PC-3 (cell line): ENCODE data around the gene LRRC75A. TPM values are rescaled to one million over a fixed set of nuclear protein-coding genes. Genes with fewer than 3 reads are reported as not detected.

Experiments used
- ATAC-seq: fragments of 200-7000 bp; cut with Tn5 transposase; 2 replicates; pipeline ENCODE4 v1.9.1; 2020; ENCODE audit warnings: mild to moderate bottlenecking, moderate library complexity
- BruUV-seq: library from RNA; stranded (reverse); fragments of 400-500 nt; replicated peaks from 2 replicates; lab custom pipeline; 2021; lab: Mats Ljungman, UMichigan
- CTCF ChIA-PET: fragments of 300-600 bp; sonication (Branson Sonifier 250); formaldehyde crosslinking; loops from one replicate; lab custom pipeline; 2022; ENCODE audit warnings: antibody characterized with exemption; lab: Charles Lee
- POLR2A ChIA-PET: fragments of 300-600 bp; sonication (Branson Sonifier 250); formaldehyde crosslinking; loops from one replicate; lab custom pipeline; 2022; ENCODE audit warnings: antibody characterized with exemption; ENCODE audit not compliant: unreplicated experiment; lab: Charles Lee
- DNase-seq: peaks from one replicate; pipeline ENCODE4 v3.0.0-alpha.2; 2015
- H2AFZ ChIP-seq: fragments of 300-600 bp; sonication (generic); 2 replicates; pipeline ENCODE4 v1.6.0; 2016; ENCODE audit warnings: antibody characterized with exemption, low read length
- H3F3A ChIP-seq: fragments of 300-600 bp; sonication (generic); one replicate; pipeline ENCODE4 v1.6.0; 2017; ENCODE audit warnings: antibody characterized with exemption, low read length, control low read depth, mild to moderate bottlenecking; ENCODE audit not compliant: unreplicated experiment
- H3K27ac ChIP-seq: fragments of 300-600 bp; sonication (generic); 2 replicates; pipeline ENCODE4 v1.5.1; 2016; ENCODE audit warnings: mild to moderate bottlenecking, low read length
- H3K27me3 ChIP-seq: fragments of 300-600 bp; sonication (generic); 2 replicates; pipeline ENCODE4 v1.6.1; 2016; ENCODE audit warnings: low read length, mixed read lengths
- H3K36me3 ChIP-seq: fragments of 300-600 bp; sonication (generic); 2 replicates; pipeline ENCODE4 v1.6.1; 2016; ENCODE audit warnings: low read depth, mixed run types, low read length, mixed read lengths
- H3K4me1 ChIP-seq: fragments of 300-600 bp; sonication (generic); 2 replicates; pipeline ENCODE4 v1.5.1; 2016; ENCODE audit warnings: low read length; ENCODE audit not compliant: insufficient read depth
- H3K4me2 ChIP-seq: fragments of 300-600 bp; sonication (generic); 2 replicates; pipeline ENCODE4 v1.6.0; 2016; ENCODE audit warnings: low read length
- H3K4me3 ChIP-seq: fragments of 300-600 bp; sonication (generic); 2 replicates; pipeline ENCODE4 v1.5.1; 2016; ENCODE audit warnings: mild to moderate bottlenecking, low read length, mixed read lengths
- H3K79me2 ChIP-seq: fragments of 300-600 bp; sonication (generic); 2 replicates; pipeline ENCODE4 v1.6.1; 2017; ENCODE audit warnings: low read length, mixed read lengths
- H3K9ac ChIP-seq: fragments of 300-600 bp; sonication (generic); 2 replicates; pipeline ENCODE4 v1.6.0; 2016; ENCODE audit warnings: mild to moderate bottlenecking, low read length
- H3K9me2 ChIP-seq: fragments of 300-600 bp; sonication (generic); replicated peaks from 2 replicates; pipeline ENCODE4 v1.6.1; 2016; ENCODE audit warnings: mixed run types, low read length, mixed read lengths
- H3K9me3 ChIP-seq: fragments of 300-600 bp; sonication (generic); 2 replicates; pipeline ENCODE4 v1.6.1; 2016; ENCODE audit warnings: low read length, mixed read lengths
- H4K20me1 ChIP-seq: fragments of 300-600 bp; sonication (generic); 2 replicates; pipeline ENCODE4 v1.6.1; 2016; ENCODE audit warnings: low read length, mixed read lengths
- CTCF ChIP-seq: fragments of 300-600 bp; sonication (generic); conservative IDR thresholded peaks from 2 replicates; pipeline ENCODE4 v1.5.1; 2017; ENCODE audit warnings: antibody characterized with exemption, low read depth, mild to moderate bottlenecking, low read length
- EZH2 ChIP-seq: fragments of 300-600 bp; sonication (generic); IDR thresholded peaks from one replicate; pipeline ENCODE4 v1.6.1; 2017; ENCODE audit warnings: antibody characterized with exemption, mild to moderate bottlenecking, low read length; ENCODE audit not compliant: unreplicated experiment
- EZH2phosphoT487 ChIP-seq: fragments of 300-600 bp; sonication (generic); IDR thresholded peaks from 2 replicates; pipeline ENCODE4 v1.6.1; 2018; ENCODE audit warnings: mild to moderate bottlenecking, antibody characterized with exemption, low read length, borderline replicate concordance
- intact Hi-C: fragments of 100-400 bp; cut with micrococcal nuclease; formaldehyde crosslinking; loops from 2 replicates; pipeline ENCODE4 v1.9.0; 2023
- total RNA-seq: library from RNA; depleted of rRNA; stranded (reverse); fragments of >200 nt; gene quantifications from 2 replicates; pipeline ENCODE4 v1.2.3, GENCODE V29; 2014

LRRC75A gene
- total RNA-seq, 1 experiment from 2014 or later = 15.8 TPM

GRCh38 chr17:16477255-16477654, 14.7 kb downstream of the LRRC75A start:
- H2AFZ ChIP-seq = no peak overlapping the region
- no peaks in the 10 kb centered on the region for H3K27me3 ChIP-seq
- no peak overlapping the region for H3K4me2 ChIP-seq
- DNase-seq (peak; percentile 75), ATAC-seq (peak; percentile 89)
- H3K4me1 ChIP-seq = peaks cover 9% of the 10 kb centered on the region
- no peaks in the 10 kb centered on the region for H4K20me1 ChIP-seq
- BruUV-seq = no TSS peak
- ChIA-PET CTCF (no interaction called here), POLR2A (no interaction called here)
- no peaks in the 10 kb centered on the region for H3K9me2 ChIP-seq
- no peak overlapping the region for H3K9ac ChIP-seq
- no peaks in the 10 kb centered on the region for H3K79me2 ChIP-seq
- no peak overlapping the region for H3K4me3 ChIP-seq
- intact Hi-C loops = no loop called here
- TF ChIP-seq EZH2 (no peak), EZH2phosphoT487 (no peak)
- H3K27ac ChIP-seq = no peak overlapping the region
- no peaks in the 10 kb centered on the region for H3K9me3 ChIP-seq
- no peaks in the 10 kb centered on the region for H3K36me3 ChIP-seq
- no peaks in the 10 kb centered on the region for H3F3A ChIP-seq

DNA sequence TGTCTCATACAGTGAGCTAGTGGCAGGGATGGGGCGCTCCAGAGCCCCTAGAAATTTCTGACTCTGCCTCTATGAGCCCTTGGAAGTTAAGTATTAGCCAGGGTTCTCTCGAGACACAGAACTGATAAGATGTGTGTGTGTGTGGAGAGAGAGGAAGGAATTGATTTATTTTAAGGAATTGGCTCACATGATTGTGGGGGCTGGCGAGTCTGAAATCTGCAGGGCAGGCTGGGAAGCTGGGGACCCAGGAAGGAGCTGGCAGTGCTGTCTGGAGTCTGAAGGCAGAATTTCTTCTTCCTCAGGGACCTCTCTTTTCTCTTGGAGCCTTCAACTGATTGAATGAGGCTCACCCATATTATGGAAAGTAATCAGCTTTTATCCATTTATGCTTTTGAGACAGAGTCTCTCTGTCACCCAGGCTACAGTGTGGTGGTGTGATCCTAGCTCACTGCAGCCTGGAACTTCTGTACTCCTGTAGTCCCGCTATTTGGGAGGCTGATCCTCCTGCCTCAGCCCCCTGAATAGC, 16.8 kb downstream of the LRRC75A start:
- no peaks in the 10 kb centered on the region for H4K20me1 ChIP-seq
- ATAC-seq (no peak), DNase-seq (no peak)
- peaks cover 9% of the 10 kb centered on the region for H3K4me1 ChIP-seq
- H3K9ac ChIP-seq = no peak overlapping the region
- ChIA-PET CTCF (no interaction called here), POLR2A (no interaction called here)
- H3K4me2 ChIP-seq = no peak overlapping the region
- no peaks in the 10 kb centered on the region for H3F3A ChIP-seq
- no TSS peak for BruUV-seq
- no peak for TF ChIP-seq CTCF
- TF ChIP-seq EZH2phosphoT487 = no peak
- no peak for TF ChIP-seq EZH2
- no peaks in the 10 kb centered on the region for H3K9me2 ChIP-seq
- H3K9me3 ChIP-seq = no peaks in the 10 kb centered on the region
- no peaks in the 10 kb centered on the region for H3K27me3 ChIP-seq
- no peaks in the 10 kb centered on the region for H3K36me3 ChIP-seq
- no peak overlapping the region for H3K27ac ChIP-seq
- H3K4me3 ChIP-seq = no peak overlapping the region
- no peak overlapping the region for H2AFZ ChIP-seq
- H3K79me2 ChIP-seq = no peaks in the 10 kb centered on the region
- intact Hi-C loops = no loop called here

GRCh38 chr17:16474012-16474725, 17.8 kb downstream of the LRRC75A start:
- CTCF ChIA-PET = no interaction called here
- H3K36me3 ChIP-seq = no peaks in the 10 kb centered on the region
- H3K4me1 ChIP-seq = peaks cover 9% of the 10 kb centered on the region
- H2AFZ ChIP-seq = no peak overlapping the region
- H3K4me2 ChIP-seq = no peak overlapping the region
- no peak overlapping the region for H3K9ac ChIP-seq
- no peaks in the 10 kb centered on the region for H3K9me3 ChIP-seq
- intact Hi-C loops = no loop called here
- ATAC-seq (no peak), DNase-seq (no peak)
- H3K79me2 ChIP-seq = no peaks in the 10 kb centered on the region
- H3K4me3 ChIP-seq = no peak overlapping the region
- no peaks in the 10 kb centered on the region for H3K27me3 ChIP-seq
- POLR2A ChIA-PET = no interaction called here
- no TSS peak for BruUV-seq
- no peaks in the 10 kb centered on the region for H3F3A ChIP-seq
- no peaks in the 10 kb centered on the region for H3K9me2 ChIP-seq
- TF ChIP-seq CTCF (no peak), EZH2phosphoT487 (no peak), EZH2 (no peak)
- H3K27ac ChIP-seq = no peak overlapping the region
- no peaks in the 10 kb centered on the region for H4K20me1 ChIP-seq
